Right renal cortex interstitium (tissue), 3 donors: Measurements from ENCODE around the gene SRPX. TPM values are rescaled to one million over a fixed set of nuclear protein-coding genes. Genes with fewer than 3 reads are reported as not detected.

ENCODE experiments used
- polyA plus RNA-seq, 3 donors: library from polyadenylated mRNA; unstranded; fragments of 120-200 nt; gene quantifications; one replicate each; pipeline ENCODE4 v1.2.1, GENCODE V29; 2013; ENCODE audit not compliant: insufficient read length in 3 of 3

The SRPX gene
- polyA plus RNA-seq, 3 donors, result 13.9 to 17.7 (median 16.8) TPM

Other genes with a start within 250 kb of the SRPX start
- 1 to 10 TPM; 2.8 to 3.4 (median 2.8) TPM for gene SYTL5, start 214.3 kb downstream of the SRPX start, polyA plus RNA-seq
- gene RPGR, start 106.6 kb upstream of the SRPX start, polyA plus RNA-seq, result 10 to 100 TPM; 13.8 to 15.1 (median 14.6) TPM
- under 1 TPM in 1 of 3 donors, not detected in 2; 0.14 TPM for gene OTC, start 131.7 kb upstream of the SRPX start, polyA plus RNA-seq